Fibroblast of skin of right biceps (primary cell): ENCODE measurements around the gene TMEM38B.

Source experiments
- DNase-seq: peaks from one replicate; pipeline ENCODE4 v3.0.0-alpha.2; 2013

TMEM38B gene

DNA sequence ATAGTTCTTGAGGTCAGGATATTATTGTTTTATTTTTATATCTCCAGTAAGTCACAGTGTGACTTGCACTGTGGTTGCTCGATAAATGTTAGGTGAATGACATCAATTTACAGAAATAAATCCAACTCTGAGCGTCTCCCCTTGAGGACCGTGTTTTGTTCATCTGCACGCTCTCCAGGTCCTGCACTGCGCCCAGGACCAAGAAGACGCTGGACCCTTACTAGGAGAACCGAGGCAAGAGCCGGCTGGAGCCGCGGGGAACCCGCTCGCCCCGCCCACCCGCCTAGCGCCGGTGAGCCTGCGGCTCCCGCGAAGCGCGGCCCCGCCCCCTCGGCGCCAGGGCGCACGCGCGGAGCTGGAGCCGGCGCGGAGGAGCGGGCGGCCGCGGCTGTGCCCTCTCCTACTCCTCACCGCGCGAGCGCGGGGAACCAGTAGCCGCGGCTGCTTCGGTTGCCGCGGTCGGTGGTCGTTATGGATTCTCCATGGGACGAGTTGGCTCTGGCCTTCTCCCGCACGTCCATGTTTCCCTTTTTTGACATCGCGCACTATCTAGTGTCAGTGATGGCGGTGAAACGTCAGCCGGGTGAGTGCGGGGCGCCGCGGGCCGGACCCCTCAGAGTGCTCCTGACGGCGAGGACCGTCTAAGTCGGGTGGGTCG is at the start of gene TMEM38B:
Gene TMEM38B (plus strand): TSS at position 352 of the 658 bp plus-strand sequence. CDS start 120 bp downstream, at position 472.
- peak; percentile 75 for DNase-seq

GRCh38 chr9:105646879-105647594 is 47.3 kb upstream of the TMEM38B start:
- DNase-seq = no peak

- no peak for DNase-seq
Observed at GRCh38 chr9:105647595-105648349, 46.6 kb upstream of the TMEM38B start.

DNA sequence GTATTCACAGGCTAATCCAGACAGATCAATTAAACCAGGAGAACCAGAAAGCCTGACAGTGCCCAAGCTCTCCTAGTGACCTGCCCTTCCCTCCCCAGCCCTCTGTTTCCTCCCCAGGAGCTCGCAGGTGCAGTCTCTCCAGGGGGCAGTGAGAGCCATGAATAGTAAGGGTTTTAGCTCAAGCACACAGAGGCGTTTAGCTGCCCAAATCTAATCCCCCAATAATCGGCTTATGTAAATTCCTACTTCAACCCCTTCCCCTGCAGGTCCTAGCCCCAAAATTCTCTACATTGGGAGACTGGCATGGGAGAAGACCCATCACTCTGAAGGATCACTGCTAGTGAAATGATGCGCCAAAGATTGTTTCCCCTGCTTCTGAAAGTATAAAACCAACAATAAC is 42.5 kb upstream of the TMEM38B start:
- DNase-seq = no peak

GRCh38 chr9:105656131-105656921 is 38.0 kb upstream of the TMEM38B start:
- DNase-seq = peak; percentile 15

DNA sequence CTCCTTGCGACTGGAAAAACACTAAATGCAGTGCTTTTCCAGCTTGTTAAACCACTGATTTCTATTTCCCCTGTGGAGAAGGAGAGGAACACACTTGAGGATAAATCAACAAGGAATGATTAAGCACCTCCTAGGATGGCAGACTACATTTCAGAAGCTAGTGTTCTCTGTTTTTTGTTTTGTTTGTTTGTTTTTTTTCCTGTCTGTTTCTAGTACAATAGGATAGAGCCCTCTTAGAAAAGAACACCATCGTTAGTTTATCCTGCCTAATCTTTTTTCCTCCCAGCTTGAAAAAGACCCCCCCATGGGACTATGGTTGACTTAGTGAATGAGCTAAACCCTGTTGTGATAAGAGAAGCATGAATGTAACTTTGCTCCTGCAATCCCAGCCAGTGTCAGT is 36.0 kb upstream of the TMEM38B start:
- DNase-seq = no peak

DNA sequence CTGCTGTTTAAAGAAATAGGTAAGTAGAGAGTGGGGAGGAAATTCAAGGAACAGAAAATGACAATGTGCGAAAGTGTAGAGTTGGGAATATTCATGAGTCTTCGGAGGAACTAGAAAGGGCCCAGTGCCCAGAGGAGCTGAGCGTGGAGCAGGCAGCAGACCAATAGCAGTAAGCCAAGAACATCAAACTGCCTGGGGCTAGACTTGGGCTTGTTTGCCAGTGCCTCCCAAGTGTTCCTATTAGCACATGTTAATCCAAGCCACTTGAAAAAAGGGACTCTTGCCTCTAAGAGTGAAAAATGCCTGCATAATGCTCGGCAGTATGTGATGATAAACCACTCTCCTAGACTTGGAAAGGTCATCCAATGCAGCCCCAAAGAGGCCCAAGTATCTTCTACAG is 33.3 kb upstream of the TMEM38B start:
- no peak for DNase-seq

DNA sequence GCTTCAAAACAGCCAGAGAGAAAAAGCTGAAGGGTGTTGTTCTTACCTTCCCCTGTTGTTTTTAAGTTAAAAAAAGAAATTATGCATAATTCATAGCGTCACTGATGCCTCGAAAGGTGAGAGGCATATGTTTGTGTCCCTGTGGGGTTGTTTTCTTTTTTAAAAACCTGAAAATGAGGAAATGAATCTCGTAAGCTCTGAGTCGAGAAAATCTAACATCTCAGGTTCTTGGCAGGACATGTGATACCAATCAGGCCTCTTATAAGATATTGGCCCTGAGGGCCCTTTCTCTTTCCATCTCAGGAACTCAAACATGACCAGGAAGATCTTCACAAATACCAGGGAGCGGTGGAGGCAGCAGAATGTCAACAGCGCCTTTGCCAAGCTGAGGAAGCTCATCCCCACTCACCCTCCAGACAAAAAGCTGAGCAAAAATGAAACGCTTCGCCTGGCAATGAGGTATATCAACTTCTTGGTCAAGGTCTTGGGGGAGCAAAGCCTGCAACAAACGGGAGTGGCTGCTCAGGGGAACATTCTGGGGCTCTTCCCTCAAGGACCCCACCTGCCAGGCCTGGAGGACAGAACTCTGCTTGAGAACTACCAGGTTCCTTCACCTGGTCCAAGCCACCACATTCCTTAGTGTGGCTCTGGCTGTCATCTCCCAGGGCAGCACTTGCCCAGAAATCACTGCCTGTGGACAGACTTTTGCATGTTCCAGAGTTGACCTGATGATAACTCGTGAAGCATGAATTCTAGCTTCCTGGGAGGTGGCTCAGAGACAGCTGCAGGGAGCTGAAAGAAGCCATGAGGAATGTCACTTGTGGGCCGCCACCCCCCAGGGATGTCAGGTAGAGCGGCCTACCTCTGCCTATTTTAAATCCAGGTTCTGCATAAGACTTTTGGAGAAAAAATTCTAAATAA is 31.9 kb upstream of the TMEM38B start, which contains the start of gene TAL2:
Gene TAL2 (plus strand): TSS at position 274 of the 921 bp plus-strand sequence. CDS start 40 bp downstream, at position 314.
- no peak for DNase-seq

GRCh38 chr9:105663914-105664313 is 30.4 kb upstream of the TMEM38B start:
- DNase-seq = no peak

DNA sequence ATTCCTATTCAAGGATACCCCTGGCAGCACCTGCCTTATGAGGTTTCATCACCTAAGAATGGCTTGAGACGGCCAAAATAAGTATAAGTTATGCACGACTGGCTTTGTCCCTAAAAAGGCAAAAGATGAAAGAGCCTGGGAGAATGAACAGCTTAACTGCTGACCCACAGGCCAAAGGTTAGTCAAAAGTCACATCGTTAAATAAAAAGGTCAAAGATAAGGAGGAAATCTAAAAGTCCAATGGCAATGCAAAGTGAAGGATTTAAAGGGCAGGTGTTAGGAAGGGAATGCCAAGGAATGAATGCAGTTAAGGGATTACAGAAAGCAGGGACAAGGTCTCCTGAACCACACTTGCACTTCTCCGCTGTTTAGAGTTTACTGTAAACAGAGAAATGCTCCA is 26.5 kb upstream of the TMEM38B start:
- DNase-seq = no peak

- no peak for DNase-seq
Observed at GRCh38 chr9:105670315-105670714, 24.0 kb upstream of the TMEM38B start.

- no peak for DNase-seq
Observed at GRCh38 chr9:105670775-105671174, 23.6 kb upstream of the TMEM38B start.

- DNase-seq = no peak
Observed at GRCh38 chr9:105672711-105673234, 21.6 kb upstream of the TMEM38B start.

DNA sequence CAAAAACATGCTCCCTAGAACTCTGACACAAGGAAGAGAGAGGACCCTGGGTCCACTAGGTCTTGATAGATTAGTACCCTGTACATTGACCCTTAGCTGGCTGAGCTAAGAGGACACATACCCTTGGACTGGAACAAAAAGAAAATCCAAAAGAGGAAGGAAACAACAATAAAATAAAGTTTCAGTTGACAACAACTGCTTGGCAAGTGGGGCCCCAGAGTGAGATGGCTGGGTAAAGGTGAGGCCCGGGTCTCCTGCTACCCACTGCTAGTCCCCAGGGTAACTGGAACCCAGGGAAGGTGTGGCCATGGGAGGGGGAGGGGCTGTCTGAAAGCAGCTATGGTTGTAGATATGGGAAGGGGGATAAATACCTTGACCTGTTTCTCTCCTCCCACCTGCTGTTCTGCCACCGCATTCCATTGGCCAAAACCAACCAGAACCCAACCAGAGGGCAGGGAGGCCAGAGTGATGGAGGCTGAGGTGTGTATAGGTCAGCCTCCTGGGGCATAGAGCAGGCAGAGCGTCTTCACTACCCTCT is 20.4 kb upstream of the TMEM38B start:
- no peak for DNase-seq

DNA sequence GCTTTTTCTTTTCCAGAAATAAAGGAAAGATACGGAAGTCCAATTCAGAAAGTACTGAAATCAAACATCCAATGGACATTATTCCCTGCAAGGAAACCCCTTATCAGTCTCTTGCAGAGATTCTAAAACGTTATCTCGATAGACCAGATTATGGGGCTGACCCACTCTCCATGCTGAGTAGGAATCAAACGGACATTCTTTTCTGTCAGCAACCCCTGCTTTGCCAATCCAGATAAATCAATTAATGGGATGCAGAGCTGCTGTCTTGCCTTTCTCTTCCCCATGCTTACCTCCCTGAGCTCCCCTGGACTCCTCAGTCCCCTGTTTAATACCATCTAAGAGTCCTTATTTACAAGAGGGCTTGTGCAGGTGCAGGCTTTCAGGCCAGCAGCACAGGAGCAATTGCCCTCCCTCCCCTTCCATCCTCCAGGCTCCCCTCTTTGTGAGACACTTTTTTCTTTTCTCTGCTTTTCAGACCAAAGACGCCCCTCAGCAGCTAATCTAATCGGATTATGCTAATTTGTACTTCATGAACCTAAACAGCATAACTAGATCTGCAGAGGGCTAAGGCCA is 17.9 kb upstream of the TMEM38B start:
- no peak for DNase-seq

DNA sequence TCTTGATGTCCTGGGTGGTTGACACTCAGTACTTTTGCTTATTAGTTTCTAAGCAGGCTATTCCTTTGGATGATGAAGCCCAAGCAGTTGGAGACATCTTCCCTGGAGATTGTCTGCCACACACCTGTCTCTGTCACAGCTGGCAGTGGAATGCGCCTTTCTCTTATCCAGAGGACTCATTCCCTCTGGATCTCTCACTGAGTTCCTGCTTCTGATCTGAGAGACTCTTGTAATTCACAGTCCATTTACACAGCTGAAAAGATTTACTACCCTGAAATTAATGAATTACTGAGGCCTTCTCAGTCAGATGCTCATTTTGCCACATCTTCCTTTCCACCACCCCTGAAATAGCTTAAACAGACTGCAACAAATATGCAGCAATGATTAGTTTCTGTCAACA is 16.2 kb upstream of the TMEM38B start:
- DNase-seq = no peak

- DNase-seq = no peak
Observed at GRCh38 chr9:105678781-105679180, 15.6 kb upstream of the TMEM38B start.

GRCh38 chr9:105679257-105680022 is 14.9 kb upstream of the TMEM38B start:
- DNase-seq = no peak

DNA sequence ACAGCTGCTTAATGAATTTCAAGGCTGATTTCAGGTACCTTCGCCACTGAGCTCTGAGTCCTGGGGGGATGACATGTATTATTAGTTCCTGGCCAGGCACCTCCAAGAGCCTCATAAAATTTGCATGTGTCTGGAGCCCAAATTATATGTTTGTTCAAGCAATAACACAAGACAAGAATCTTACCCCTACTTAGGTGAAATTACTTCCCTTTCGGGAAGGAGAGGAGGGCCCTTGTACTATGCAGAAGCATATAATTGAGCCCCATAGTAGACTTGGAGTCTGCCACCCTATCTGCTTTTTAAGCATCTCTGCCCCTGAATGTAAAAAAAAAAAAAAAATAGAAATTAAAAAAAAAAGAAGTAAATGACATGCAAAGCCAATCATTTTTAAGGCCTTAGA is 13.0 kb upstream of the TMEM38B start:
- DNase-seq = no peak

DNA sequence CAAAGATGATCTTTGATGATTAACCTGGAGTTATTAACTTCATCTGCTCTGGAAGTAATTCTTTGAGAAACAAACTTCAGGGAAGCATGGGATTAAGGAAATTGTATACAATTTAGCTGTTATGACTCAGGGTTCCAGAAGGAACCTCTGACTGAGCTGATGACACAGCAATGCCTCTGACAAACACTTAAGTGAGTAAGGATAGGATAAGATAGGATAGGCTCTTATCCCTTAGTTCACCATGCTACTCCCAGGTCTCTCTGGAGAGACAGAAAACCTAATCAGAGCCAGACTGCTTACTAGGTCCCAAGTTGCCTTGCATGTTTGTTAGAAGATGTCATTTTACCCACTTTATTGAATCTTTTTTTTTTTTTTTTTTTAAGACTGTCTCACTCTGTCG is 12.6 kb upstream of the TMEM38B start:
- DNase-seq = peak; percentile 66
